ENCODE data around the gene PHC1. TPM values are rescaled to one million over a fixed set of nuclear protein-coding genes. Genes with fewer than 3 reads are reported as not detected.

PHC1 gene
- total RNA-seq, 4 donors from 2014 or later: 15.7 to 32.6 (median 28.2) TPM

- H3K4me3 ChIP-seq: no peak overlapping the region
- H3K36me3 ChIP-seq: no peaks in the 10 kb centered on the region
- TF ChIP-seq EP300 (IDR thresholded peaks at IDR 0.05) (no peak), POLR2A (IDR thresholded peaks at IDR 0.05) (no peak)
- no peaks in the 10 kb centered on the region for H3K9me3 ChIP-seq
- H3K27ac ChIP-seq: no peak overlapping the region
- H3K4me1 ChIP-seq: peaks cover 11% of the 10 kb centered on the region
- no peaks in the 10 kb centered on the region for H3K27me3 ChIP-seq
- no peak for DNase-seq (ENCODE audit: low spot score in 2 of 2)
- WGBS: 79% methylated on average over 5 of the region's 5 CpGs
Measured at GRCh38 chr12:8909752-8910151, 4.6 kb upstream of the PHC1 start.

- no peak overlapping the region for H3K4me3 ChIP-seq
- no peak overlapping the region for H3K27ac ChIP-seq
- no peaks in the 10 kb centered on the region for H3K36me3 ChIP-seq
- 76% methylated on average over 3 of the region's 3 CpGs for WGBS
- TF ChIP-seq EP300 (IDR thresholded peaks at IDR 0.05) (no peak), CTCF (IDR thresholded peaks at IDR 0.05) (no peak), POLR2A (IDR thresholded peaks at IDR 0.05) (no peak), POLR2AphosphoS5 (IDR thresholded peaks at IDR 0.05) (no peak)
- DNase-seq (ENCODE audit: low spot score in 2 of 2): no peak
- peaks cover 18% of the 10 kb centered on the region for H3K4me1 ChIP-seq
- H3K9me3 ChIP-seq: no peaks in the 10 kb centered on the region
- H3K27me3 ChIP-seq: no peaks in the 10 kb centered on the region
Measured at GRCh38 chr12:8911606-8912268, 2.6 kb upstream of the PHC1 start.

DNA sequence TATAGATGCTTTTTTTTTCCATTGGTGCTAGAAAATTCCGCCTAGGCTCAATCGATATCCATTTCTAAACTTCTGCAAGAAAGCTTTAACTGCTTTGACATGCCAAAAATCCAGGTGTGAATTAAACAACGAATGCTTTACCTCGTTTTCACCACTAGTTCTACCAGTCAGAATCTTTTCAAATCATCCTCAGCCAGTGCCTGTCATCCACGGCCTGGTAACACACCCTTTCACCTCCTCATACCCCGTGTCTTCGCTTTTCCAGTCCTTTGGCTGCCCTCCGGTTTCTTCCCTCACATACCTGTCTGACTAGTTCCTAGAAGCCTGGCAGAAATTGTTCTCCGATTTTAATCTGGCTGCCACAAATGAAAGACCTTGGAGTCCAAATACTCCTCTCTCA lies 1.4 kb upstream of the PHC1 start:
- Histone ChIP-seq H3K9me3 (no peaks in the 10 kb centered on the region), H3K27me3 (no peaks in the 10 kb centered on the region), H3K4me3 (no peak overlapping the region), H3K36me3 (no peaks in the 10 kb centered on the region), H3K4me1 (peaks cover 18% of the 10 kb centered on the region), H3K27ac (no peak overlapping the region)
- TF ChIP-seq EP300 (IDR thresholded peaks at IDR 0.05): no peak
- TF ChIP-seq POLR2A (IDR thresholded peaks at IDR 0.05): no peak
- TF ChIP-seq CTCF (IDR thresholded peaks at IDR 0.05): peak; percentile 1 to 19
- TF ChIP-seq POLR2AphosphoS5 (IDR thresholded peaks at IDR 0.05): no peak
- no peak for DNase-seq (ENCODE audit: low spot score in 2 of 2)
- 27% methylated on average over 9 of the region's 9 CpGs for WGBS

GRCh38 chr12:8913702-8914032 lies 642 bp upstream of the PHC1 start:
- no peak for DNase-seq (ENCODE audit: low spot score in 2 of 2)
- peaks cover 18% of the 10 kb centered on the region for H3K4me1 ChIP-seq
- no peak for TF ChIP-seq POLR2AphosphoS5 (IDR thresholded peaks at IDR 0.05)
- H3K27me3 ChIP-seq: no peaks in the 10 kb centered on the region
- no peaks in the 10 kb centered on the region for H3K36me3 ChIP-seq
- H3K27ac ChIP-seq: peak overlapping the region; percentile 84
- no peaks in the 10 kb centered on the region for H3K9me3 ChIP-seq
- 13% methylated on average over 6 of the region's 6 CpGs for WGBS
- H3K4me3 ChIP-seq: peak overlapping the region; percentile 75

GRCh38 chr12:8914716-8915526 lies 612 bp downstream of the PHC1 start:
- H3K36me3 ChIP-seq: no peaks in the 10 kb centered on the region
- peak overlapping the region; percentile 75 for H3K4me3 ChIP-seq
- TF ChIP-seq CTCF (IDR thresholded peaks at IDR 0.05): no peak
- no peak for TF ChIP-seq POLR2AphosphoS5 (IDR thresholded peaks at IDR 0.05)
- no peak for TF ChIP-seq POLR2A (IDR thresholded peaks at IDR 0.05)
- TF ChIP-seq EP300 (IDR thresholded peaks at IDR 0.05): no peak
- H3K4me1 ChIP-seq: peaks cover 18% of the 10 kb centered on the region
- H3K27ac ChIP-seq: peak overlapping the region; percentile 84
- no peaks in the 10 kb centered on the region for H3K27me3 ChIP-seq
- 5% methylated on average over 20 of the region's 35 CpGs for WGBS
- DNase-seq (ENCODE audit: low spot score in 2 of 2): peak; percentile 76 to 82
- no peaks in the 10 kb centered on the region for H3K9me3 ChIP-seq

GRCh38 chr12:8916154-8916553 lies 1.8 kb downstream of the PHC1 start:
- H3K36me3 ChIP-seq: peaks cover 8% of the 10 kb centered on the region
- H3K4me3 ChIP-seq: no peak overlapping the region
- no peak for DNase-seq (ENCODE audit: low spot score in 2 of 2)
- peaks cover 18% of the 10 kb centered on the region for H3K4me1 ChIP-seq
- TF ChIP-seq EP300 (IDR thresholded peaks at IDR 0.05): no peak
- TF ChIP-seq POLR2AphosphoS5 (IDR thresholded peaks at IDR 0.05): no peak
- no peak for TF ChIP-seq CTCF (IDR thresholded peaks at IDR 0.05)
- TF ChIP-seq POLR2A (IDR thresholded peaks at IDR 0.05): no peak
- no peaks in the 10 kb centered on the region for H3K27me3 ChIP-seq
- H3K27ac ChIP-seq: no peak overlapping the region
- no peaks in the 10 kb centered on the region for H3K9me3 ChIP-seq
